HEK293 (cell line): ENCODE data around the gene CACNA1G.

Source experiments
- CTCF ChIA-PET: fragments of 350-600 bp; formaldehyde crosslinking; extraction: SDS; loops from one replicate; lab custom pipeline; 2021; ENCODE audit warnings: antibody characterized with exemption; lab: Yijun Ruan, JAX
- POLR2A ChIA-PET: fragments of 300-600 bp; formaldehyde crosslinking; extraction: SDS; loops from one replicate; lab custom pipeline; 2020; ENCODE audit warnings: antibody characterized with exemption, inconsistent platforms; lab: Yijun Ruan, JAX
- H3K27ac ChIP-seq: fragments of 200-500 bp; sonication (Bioruptor generic); 2 replicates; pipeline ENCODE4 v1.5.1; 2014; ENCODE audit warnings: low read depth, low read length, control low read depth, inconsistent platforms; ENCODE audit errors: extremely low read depth
- H3K36me3 ChIP-seq, 2 experiments: fragments of 200-500 bp in 1 of 2; sonication (Bioruptor generic) in 1 of 2; 1 replicate in 1 of 2; 2 replicates in 1 of 2; pipeline ENCODE4 v1.5.1; 2014 to 2017; ENCODE audit warnings: inconsistent platforms in 2 of 2, low read length in 2 of 2; ENCODE audit not compliant: control insufficient read depth in 2 of 2, insufficient read depth in 1 of 2
- H3K4me1 ChIP-seq: fragments of 200-500 bp; sonication (Bioruptor generic); 2 replicates; pipeline ENCODE4 v1.5.1; 2014; ENCODE audit warnings: mild to moderate bottlenecking, low read length, inconsistent platforms; ENCODE audit not compliant: control insufficient read depth, insufficient read depth
- H3K4me3 ChIP-seq: 2 replicates; pipeline ENCODE4 v1.5.1; 2011; ENCODE audit warnings: low read depth, mild to moderate bottlenecking, control low read depth, low read length, moderate library complexity
- H3K9me3 ChIP-seq: fragments of 200-500 bp; sonication (Bioruptor generic); 2 replicates; pipeline ENCODE4 v1.5.1; 2014; ENCODE audit warnings: low read depth, low read length, inconsistent platforms; ENCODE audit not compliant: control insufficient read depth, insufficient read depth
- KLF16 ChIP-seq: fragments of 450-650 bp; formaldehyde crosslinking; IDR thresholded peaks from 2 replicates; pipeline ENCODE4 v1.5.1; 2017; ENCODE audit warnings: missing biosample characterization, missing genetic modification characterization
- SP3 ChIP-seq: fragments of 450-650 bp; formaldehyde crosslinking; IDR thresholded peaks from 2 replicates; pipeline ENCODE4 v1.5.1; 2016; ENCODE audit warnings: missing biosample characterization, missing genetic modification characterization
- ZBTB20 ChIP-seq: fragments of 450-650 bp; formaldehyde crosslinking; IDR thresholded peaks from 2 replicates; pipeline ENCODE4 v1.5.1; 2016; ENCODE audit warnings: missing biosample characterization, missing genetic modification characterization
- ZNF174 ChIP-seq: fragments of 450-650 bp; formaldehyde crosslinking; IDR thresholded peaks from 2 replicates; pipeline ENCODE4 v1.5.0; 2017; ENCODE audit warnings: missing biosample characterization, mild to moderate bottlenecking, missing genetic modification characterization
- ZNF311 ChIP-seq: fragments of 450-650 bp; formaldehyde crosslinking; IDR thresholded peaks from 2 replicates; pipeline ENCODE4 v1.5.1; 2017; ENCODE audit warnings: missing biosample characterization, missing genetic modification characterization, borderline replicate concordance
- ZNF548 ChIP-seq: fragments of 450-650 bp; formaldehyde crosslinking; IDR thresholded peaks from 2 replicates; pipeline ENCODE4 v1.5.1; 2016; ENCODE audit warnings: missing biosample characterization, missing genetic modification characterization
- ZNF626 ChIP-seq: fragments of 450-650 bp; sonication (Bioruptor Pico); formaldehyde crosslinking; IDR thresholded peaks from 2 replicates; pipeline ENCODE4 v1.5.1; 2018; ENCODE audit warnings: missing biosample characterization, missing genetic modification characterization, inconsistent platforms
- ZNF76 ChIP-seq: fragments of 450-650 bp; formaldehyde crosslinking; IDR thresholded peaks from 2 replicates; pipeline ENCODE4; 2016; ENCODE audit warnings: low read depth, missing biosample characterization, missing genetic modification characterization, borderline replicate concordance
- ZSCAN23 ChIP-seq: fragments of 450-650 bp; formaldehyde crosslinking; IDR thresholded peaks from 2 replicates; pipeline ENCODE4 v1.5.1; 2016; ENCODE audit warnings: missing biosample characterization, missing genetic modification characterization
- TF ChIP-seq, protein P1 (sequence below): fragments of 450-650 bp; formaldehyde crosslinking; IDR thresholded peaks from 2 replicates; pipeline ENCODE4 v1.5.1; 2016; ENCODE audit warnings: missing biosample characterization, missing genetic modification characterization
- TF ChIP-seq, protein P2 (sequence below): fragments of 450-650 bp; formaldehyde crosslinking; IDR thresholded peaks from 2 replicates; pipeline ENCODE4 v1.5.0; 2017; ENCODE audit warnings: missing biosample characterization, missing genetic modification characterization, borderline replicate concordance
- TF ChIP-seq, protein P3 (sequence below): fragments of 450-650 bp; formaldehyde crosslinking; IDR thresholded peaks from 2 replicates; pipeline ENCODE4 v1.5.1; 2016; ENCODE audit warnings: missing biosample characterization, missing genetic modification characterization
- TF ChIP-seq, protein P4 (sequence below): fragments of 450-650 bp; formaldehyde crosslinking; IDR thresholded peaks from 2 replicates; pipeline ENCODE4 v1.5.1; 2017; ENCODE audit warnings: missing biosample characterization, missing genetic modification characterization
- TF ChIP-seq, protein P5 (sequence below): fragments of 450-650 bp; formaldehyde crosslinking; IDR thresholded peaks from 2 replicates; pipeline ENCODE4 v1.5.1; 2016; ENCODE audit warnings: missing biosample characterization, missing genetic modification characterization
- TF ChIP-seq, protein P6 (sequence below): fragments of 450-650 bp; formaldehyde crosslinking; optimal IDR thresholded peaks from 2 replicates; pipeline ENCODE3; 2016; ENCODE audit warnings: missing biosample characterization, mild to moderate bottlenecking, missing genetic modification characterization

CACNA1G gene

DNA sequence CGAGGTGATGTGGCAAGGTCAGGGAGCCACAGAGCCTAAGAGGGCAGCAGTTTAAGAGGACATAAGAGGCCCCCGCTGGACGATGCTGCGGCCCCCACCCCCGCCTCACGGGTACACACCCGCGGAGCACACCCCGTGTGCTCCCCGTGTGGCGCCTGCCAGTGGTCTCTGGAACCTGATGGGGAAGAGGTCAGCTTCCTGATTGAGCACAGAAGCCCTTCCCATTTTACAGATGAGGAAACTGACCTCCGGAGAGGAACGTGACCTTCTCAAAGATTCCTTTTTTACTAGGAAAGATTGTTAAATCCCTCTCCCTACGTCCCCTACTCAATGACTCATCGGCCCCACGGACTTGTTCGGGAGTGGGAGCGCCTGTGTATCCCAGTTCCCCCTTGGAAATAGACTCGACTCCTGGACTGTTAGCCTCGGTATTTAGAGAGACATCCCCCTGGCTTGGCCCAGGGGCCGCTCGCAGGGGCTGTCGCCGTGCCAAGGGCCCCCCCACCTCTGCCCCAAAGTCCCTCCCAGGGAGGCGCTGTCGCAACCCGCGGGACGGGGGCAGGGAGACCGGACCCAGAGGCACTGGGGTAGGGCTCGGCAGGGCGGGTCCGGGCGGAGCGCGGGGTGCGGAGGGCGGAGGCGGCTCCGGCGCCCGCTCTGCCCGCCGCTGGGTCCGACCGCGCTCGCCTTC, 73.9 kb downstream of the CACNA1G start, which contains the start of gene ABCC3 (continued):
- TF ChIP-seq KLF16 (no peak), ZNF76 (no peak), ZNF626 (tag by site-specific recombination) (no peak)

DNA sequence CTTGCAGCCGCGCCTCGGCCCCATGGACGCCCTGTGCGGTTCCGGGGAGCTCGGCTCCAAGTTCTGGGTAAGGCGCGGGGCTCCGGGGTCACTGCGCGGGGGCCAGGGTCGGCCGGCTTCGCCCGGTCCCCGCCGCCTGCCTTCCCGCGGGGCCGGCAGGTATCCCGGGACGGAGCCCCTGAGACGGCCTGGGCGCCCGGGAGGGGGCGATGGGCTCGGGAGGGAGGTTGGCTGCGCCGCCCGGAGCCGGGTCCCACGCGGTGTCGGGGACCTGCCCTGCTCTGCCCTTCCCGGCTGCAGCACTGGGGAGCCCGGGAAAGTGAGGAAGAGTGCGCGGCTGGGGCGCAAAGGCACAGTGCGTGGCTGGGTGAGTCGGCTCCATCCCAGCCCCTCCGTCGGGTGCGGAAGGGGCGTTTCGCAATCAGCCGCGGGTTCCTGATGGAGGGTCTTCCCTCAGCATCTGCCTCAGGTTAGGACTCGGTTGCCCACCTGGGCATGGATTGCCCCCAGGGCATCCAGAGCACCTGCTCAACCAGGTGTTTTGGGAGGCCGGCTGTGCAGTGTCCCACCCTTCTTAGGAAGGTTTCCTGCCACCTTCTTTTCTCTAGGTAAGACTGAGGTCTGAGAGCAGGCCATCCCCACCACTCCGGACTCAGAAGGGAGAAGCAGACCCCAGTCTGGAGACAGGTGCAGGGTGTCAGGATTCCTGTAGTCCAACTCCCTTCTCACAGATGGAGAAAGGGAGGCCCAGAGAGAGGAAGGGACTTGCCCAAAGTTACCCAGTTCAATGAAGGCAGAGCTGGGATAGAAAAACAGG, 74.6 kb downstream of the CACNA1G start:
- CTCF ChIA-PET = interaction anchor here (0.6 to 7.5 kb wide), 4 partner anchors 7 to 84 kb away, joined by 3 to 130 read pairs (median 6); no protein-coding TSS in a partner anchor
- POLR2A ChIA-PET = no interaction called here
- Histone ChIP-seq H3K9me3 (no peaks in the 10 kb centered on the region), H3K36me3 (no peaks in the 10 kb centered on the region), H3K4me1 (peaks cover 3% of the 10 kb centered on the region), H3K4me3 (no peak overlapping the region), H3K27ac (no peak overlapping the region)
- TF ChIP-seq, protein P1, sequence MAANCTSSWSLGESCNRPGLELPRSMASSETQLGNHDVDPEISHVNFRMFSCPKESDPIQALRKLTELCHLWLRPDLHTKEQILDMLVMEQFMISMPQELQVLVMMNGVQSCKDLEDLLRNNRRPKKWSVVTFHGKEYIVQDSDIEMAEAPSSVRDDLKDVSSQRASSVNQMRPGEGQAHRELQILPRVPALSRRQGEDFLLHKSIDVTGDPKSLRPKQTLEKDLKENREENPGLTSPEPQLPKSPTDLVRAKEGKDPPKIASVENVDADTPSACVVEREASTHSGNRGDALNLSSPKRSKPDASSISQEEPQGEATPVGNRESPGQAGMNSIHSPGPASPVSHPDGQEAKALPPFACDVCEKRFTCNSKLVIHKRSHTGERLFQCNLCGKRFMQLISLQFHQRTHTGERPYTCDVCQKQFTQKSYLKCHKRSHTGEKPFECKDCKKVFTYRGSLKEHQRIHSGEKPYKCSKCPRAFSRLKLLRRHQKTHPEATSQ = no peak
- TF ChIP-seq ZNF311 (tag by site-specific recombination) (no peak), ZNF548 (no peak), SP3 (tag by site-specific recombination) (no peak)
- TF ChIP-seq, protein P2, sequence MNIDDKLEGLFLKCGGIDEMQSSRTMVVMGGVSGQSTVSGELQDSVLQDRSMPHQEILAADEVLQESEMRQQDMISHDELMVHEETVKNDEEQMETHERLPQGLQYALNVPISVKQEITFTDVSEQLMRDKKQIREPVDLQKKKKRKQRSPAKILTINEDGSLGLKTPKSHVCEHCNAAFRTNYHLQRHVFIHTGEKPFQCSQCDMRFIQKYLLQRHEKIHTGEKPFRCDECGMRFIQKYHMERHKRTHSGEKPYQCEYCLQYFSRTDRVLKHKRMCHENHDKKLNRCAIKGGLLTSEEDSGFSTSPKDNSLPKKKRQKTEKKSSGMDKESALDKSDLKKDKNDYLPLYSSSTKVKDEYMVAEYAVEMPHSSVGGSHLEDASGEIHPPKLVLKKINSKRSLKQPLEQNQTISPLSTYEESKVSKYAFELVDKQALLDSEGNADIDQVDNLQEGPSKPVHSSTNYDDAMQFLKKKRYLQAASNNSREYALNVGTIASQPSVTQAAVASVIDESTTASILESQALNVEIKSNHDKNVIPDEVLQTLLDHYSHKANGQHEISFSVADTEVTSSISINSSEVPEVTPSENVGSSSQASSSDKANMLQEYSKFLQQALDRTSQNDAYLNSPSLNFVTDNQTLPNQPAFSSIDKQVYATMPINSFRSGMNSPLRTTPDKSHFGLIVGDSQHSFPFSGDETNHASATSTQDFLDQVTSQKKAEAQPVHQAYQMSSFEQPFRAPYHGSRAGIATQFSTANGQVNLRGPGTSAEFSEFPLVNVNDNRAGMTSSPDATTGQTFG = no peak
- TF ChIP-seq, protein P3, sequence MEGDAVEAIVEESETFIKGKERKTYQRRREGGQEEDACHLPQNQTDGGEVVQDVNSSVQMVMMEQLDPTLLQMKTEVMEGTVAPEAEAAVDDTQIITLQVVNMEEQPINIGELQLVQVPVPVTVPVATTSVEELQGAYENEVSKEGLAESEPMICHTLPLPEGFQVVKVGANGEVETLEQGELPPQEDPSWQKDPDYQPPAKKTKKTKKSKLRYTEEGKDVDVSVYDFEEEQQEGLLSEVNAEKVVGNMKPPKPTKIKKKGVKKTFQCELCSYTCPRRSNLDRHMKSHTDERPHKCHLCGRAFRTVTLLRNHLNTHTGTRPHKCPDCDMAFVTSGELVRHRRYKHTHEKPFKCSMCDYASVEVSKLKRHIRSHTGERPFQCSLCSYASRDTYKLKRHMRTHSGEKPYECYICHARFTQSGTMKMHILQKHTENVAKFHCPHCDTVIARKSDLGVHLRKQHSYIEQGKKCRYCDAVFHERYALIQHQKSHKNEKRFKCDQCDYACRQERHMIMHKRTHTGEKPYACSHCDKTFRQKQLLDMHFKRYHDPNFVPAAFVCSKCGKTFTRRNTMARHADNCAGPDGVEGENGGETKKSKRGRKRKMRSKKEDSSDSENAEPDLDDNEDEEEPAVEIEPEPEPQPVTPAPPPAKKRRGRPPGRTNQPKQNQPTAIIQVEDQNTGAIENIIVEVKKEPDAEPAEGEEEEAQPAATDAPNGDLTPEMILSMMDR (tag by site-specific recombination) = no peak
- TF ChIP-seq, protein P4, sequence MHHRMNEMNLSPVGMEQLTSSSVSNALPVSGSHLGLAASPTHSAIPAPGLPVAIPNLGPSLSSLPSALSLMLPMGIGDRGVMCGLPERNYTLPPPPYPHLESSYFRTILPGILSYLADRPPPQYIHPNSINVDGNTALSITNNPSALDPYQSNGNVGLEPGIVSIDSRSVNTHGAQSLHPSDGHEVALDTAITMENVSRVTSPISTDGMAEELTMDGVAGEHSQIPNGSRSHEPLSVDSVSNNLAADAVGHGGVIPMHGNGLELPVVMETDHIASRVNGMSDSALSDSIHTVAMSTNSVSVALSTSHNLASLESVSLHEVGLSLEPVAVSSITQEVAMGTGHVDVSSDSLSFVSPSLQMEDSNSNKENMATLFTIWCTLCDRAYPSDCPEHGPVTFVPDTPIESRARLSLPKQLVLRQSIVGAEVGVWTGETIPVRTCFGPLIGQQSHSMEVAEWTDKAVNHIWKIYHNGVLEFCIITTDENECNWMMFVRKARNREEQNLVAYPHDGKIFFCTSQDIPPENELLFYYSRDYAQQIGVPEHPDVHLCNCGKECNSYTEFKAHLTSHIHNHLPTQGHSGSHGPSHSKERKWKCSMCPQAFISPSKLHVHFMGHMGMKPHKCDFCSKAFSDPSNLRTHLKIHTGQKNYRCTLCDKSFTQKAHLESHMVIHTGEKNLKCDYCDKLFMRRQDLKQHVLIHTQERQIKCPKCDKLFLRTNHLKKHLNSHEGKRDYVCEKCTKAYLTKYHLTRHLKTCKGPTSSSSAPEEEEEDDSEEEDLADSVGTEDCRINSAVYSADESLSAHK (tag by site-specific recombination) = no peak

DNA sequence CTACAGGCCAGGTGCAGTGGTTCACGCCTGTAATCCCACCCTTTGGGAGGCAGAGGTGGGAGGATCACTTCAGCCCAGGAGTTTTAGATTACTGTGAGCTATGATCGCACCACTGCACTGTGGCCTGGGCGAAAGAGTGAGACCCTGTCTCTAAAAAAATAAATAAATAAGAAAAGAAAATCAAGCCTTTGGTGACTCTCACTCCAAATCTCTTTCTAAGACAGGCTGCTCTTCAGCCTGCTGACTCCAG, 75.1 kb downstream of the CACNA1G start:
- no peaks in the 10 kb centered on the region for H3K9me3 ChIP-seq
- ChIA-PET POLR2A (no interaction called here), CTCF (interaction anchor here (0.6 to 7.5 kb wide), 5 partner anchors 8 to 84 kb away, joined by 3 to 130 read pairs (median 8); no protein-coding TSS in a partner anchor)
- no peak overlapping the region for H3K27ac ChIP-seq
- no peaks in the 10 kb centered on the region for H3K36me3 ChIP-seq
- H3K4me3 ChIP-seq = no peak overlapping the region
- H3K4me1 ChIP-seq = peaks cover 3% of the 10 kb centered on the region
- TF ChIP-seq ZNF174 (tag by site-specific recombination) = no peak
- TF ChIP-seq ZSCAN23 (tag by site-specific recombination) = no peak
- TF ChIP-seq, protein P5, sequence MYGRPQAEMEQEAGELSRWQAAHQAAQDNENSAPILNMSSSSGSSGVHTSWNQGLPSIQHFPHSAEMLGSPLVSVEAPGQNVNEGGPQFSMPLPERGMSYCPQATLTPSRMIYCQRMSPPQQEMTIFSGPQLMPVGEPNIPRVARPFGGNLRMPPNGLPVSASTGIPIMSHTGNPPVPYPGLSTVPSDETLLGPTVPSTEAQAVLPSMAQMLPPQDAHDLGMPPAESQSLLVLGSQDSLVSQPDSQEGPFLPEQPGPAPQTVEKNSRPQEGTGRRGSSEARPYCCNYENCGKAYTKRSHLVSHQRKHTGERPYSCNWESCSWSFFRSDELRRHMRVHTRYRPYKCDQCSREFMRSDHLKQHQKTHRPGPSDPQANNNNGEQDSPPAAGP (tag by site-specific recombination) = peak; percentile 26; the same call in 1 of the 2 replicates
- TF ChIP-seq ZBTB20 (tag by site-specific recombination) = no peak
- TF ChIP-seq, protein P6, sequence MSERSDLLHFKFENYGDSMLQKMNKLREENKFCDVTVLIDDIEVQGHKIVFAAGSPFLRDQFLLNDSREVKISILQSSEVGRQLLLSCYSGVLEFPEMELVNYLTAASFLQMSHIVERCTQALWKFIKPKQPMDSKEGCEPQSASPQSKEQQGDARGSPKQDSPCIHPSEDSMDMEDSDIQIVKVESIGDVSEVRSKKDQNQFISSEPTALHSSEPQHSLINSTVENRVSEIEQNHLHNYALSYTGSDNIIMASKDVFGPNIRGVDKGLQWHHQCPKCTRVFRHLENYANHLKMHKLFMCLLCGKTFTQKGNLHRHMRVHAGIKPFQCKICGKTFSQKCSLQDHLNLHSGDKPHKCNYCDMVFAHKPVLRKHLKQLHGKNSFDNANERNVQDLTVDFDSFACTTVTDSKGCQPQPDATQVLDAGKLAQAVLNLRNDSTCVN (tag by site-specific recombination) = no peak
